ENCODE data around the gene VPS8.
"Not testable (repeated sequence)": the region's sequence is repeated elsewhere in the genome, so short reads cannot be mapped to it uniquely, and the experiment has no call there.

Gene VPS8

DNA sequence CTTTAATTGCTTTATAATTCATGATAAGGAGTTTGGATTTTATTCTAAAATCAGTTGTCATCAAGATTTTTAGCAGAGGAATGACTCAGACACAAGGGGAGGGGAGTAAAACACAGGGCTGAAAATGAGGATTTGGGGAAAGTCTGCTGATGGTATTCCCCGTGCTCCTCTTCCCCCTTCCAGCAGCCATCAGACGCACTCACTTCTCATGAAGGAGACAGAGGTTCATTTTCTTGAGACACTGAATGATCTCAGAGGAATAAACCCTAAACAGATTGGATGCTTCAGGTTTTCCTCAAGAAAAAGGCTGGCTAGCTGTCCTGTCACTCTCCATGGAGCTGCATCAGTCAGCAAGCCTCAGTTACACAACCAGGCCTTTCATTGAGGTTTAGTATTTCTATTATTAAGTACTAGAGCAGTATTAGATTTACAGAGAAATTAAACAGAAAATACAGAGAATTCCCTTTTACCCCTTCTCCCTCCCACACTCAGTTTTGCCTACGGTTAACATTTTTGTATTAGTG lies 174.5 kb downstream of the VPS8 start:
- Histone ChIP-seq H3K27ac (ENCODE audit: extremely low read depth, low read depth, low read length) (no peak overlapping the region), H3K4me1 (ENCODE audit: control insufficient read depth, insufficient read depth, low read length) (no peaks in the 10 kb centered on the region), H3K9me3 (ENCODE audit: control insufficient read depth, insufficient read depth, low read depth, low read length) (no peaks in the 10 kb centered on the region), H3K4me3 (ENCODE audit: low read depth, low read length) (no peak overlapping the region), H3K36me3 (ENCODE audit: control insufficient read depth in 2 of 2, insufficient read depth in 1 of 2, low read length in 2 of 2) (peaks cover 0 to 5% of the 10 kb centered on the region in 2 experiments; a peak in 1 of 3 replicates)
- ChIA-PET POLR2A (no interaction called here), CTCF (no interaction called here)
- TF ChIP-seq, protein P1, sequence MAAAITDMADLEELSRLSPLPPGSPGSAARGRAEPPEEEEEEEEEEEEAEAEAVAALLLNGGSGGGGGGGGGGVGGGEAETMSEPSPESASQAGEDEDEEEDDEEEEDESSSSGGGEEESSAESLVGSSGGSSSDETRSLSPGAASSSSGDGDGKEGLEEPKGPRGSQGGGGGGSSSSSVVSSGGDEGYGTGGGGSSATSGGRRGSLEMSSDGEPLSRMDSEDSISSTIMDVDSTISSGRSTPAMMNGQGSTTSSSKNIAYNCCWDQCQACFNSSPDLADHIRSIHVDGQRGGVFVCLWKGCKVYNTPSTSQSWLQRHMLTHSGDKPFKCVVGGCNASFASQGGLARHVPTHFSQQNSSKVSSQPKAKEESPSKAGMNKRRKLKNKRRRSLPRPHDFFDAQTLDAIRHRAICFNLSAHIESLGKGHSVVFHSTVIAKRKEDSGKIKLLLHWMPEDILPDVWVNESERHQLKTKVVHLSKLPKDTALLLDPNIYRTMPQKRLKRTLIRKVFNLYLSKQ (tag by site-specific recombination; IDR thresholded peaks at IDR 0.05; ENCODE audit: borderline replicate concordance): no peak
- TF ChIP-seq, protein P2, sequence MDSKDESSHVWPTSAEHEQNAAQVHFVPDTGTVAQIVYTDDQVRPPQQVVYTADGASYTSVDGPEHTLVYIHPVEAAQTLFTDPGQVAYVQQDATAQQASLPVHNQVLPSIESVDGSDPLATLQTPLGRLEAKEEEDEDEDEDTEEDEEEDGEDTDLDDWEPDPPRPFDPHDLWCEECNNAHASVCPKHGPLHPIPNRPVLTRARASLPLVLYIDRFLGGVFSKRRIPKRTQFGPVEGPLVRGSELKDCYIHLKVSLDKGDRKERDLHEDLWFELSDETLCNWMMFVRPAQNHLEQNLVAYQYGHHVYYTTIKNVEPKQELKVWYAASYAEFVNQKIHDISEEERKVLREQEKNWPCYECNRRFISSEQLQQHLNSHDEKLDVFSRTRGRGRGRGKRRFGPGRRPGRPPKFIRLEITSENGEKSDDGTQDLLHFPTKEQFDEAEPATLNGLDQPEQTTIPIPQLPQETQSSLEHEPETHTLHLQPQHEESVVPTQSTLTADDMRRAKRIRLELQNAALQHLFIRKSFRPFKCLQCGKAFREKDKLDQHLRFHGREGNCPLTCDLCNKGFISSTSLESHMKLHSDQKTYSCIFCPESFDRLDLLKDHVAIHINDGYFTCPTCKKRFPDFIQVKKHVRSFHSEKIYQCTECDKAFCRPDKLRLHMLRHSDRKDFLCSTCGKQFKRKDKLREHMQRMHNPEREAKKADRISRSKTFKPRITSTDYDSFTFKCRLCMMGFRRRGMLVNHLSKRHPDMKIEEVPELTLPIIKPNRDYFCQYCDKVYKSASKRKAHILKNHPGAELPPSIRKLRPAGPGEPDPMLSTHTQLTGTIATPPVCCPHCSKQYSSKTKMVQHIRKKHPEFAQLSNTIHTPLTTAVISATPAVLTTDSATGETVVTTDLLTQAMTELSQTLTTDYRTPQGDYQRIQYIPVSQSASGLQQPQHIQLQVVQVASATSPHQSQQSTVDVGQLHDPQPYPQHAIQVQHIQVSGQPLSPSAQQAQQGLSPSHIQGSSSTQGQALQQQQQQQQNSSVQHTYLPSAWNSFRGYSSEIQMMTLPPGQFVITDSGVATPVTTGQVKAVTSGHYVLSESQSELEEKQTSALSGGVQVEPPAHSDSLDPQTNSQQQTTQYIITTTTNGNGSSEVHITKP (tag by site-specific recombination; IDR thresholded peaks at IDR 0.05): no peak
- no peak for TF ChIP-seq ZBTB8A (tag by site-specific recombination; IDR thresholded peaks at IDR 0.05)
- no peak for TF ChIP-seq ZNF274 (IDR thresholded peaks at IDR 0.05; ENCODE audit: low read length)
- TF ChIP-seq ZNF274 (tag by site-specific recombination; IDR thresholded peaks at IDR 0.05; ENCODE audit: borderline replicate concordance): no peak
- TF ChIP-seq, protein P3, sequence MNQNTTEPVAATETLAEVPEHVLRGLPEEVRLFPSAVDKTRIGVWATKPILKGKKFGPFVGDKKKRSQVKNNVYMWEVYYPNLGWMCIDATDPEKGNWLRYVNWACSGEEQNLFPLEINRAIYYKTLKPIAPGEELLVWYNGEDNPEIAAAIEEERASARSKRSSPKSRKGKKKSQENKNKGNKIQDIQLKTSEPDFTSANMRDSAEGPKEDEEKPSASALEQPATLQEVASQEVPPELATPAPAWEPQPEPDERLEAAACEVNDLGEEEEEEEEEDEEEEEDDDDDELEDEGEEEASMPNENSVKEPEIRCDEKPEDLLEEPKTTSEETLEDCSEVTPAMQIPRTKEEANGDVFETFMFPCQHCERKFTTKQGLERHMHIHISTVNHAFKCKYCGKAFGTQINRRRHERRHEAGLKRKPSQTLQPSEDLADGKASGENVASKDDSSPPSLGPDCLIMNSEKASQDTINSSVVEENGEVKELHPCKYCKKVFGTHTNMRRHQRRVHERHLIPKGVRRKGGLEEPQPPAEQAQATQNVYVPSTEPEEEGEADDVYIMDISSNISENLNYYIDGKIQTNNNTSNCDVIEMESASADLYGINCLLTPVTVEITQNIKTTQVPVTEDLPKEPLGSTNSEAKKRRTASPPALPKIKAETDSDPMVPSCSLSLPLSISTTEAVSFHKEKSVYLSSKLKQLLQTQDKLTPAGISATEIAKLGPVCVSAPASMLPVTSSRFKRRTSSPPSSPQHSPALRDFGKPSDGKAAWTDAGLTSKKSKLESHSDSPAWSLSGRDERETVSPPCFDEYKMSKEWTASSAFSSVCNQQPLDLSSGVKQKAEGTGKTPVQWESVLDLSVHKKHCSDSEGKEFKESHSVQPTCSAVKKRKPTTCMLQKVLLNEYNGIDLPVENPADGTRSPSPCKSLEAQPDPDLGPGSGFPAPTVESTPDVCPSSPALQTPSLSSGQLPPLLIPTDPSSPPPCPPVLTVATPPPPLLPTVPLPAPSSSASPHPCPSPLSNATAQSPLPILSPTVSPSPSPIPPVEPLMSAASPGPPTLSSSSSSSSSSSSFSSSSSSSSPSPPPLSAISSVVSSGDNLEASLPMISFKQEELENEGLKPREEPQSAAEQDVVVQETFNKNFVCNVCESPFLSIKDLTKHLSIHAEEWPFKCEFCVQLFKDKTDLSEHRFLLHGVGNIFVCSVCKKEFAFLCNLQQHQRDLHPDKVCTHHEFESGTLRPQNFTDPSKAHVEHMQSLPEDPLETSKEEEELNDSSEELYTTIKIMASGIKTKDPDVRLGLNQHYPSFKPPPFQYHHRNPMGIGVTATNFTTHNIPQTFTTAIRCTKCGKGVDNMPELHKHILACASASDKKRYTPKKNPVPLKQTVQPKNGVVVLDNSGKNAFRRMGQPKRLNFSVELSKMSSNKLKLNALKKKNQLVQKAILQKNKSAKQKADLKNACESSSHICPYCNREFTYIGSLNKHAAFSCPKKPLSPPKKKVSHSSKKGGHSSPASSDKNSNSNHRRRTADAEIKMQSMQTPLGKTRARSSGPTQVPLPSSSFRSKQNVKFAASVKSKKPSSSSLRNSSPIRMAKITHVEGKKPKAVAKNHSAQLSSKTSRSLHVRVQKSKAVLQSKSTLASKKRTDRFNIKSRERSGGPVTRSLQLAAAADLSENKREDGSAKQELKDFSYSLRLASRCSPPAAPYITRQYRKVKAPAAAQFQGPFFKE (tag by site-specific recombination; IDR thresholded peaks at IDR 0.05; ENCODE audit: borderline replicate concordance): no peak
- no peak for TF ChIP-seq EGR2 (tag by site-specific recombination; IDR thresholded peaks at IDR 0.05; ENCODE audit: low read depth)
- TF ChIP-seq YY1 (tag by site-specific recombination; IDR thresholded peaks at IDR 0.05): no peak
- TF ChIP-seq ZNF155 (tag by site-specific recombination; IDR thresholded peaks at IDR 0.05): no peak
- TF ChIP-seq ZNF184 (tag by site-specific recombination; IDR thresholded peaks at IDR 0.05): no peak
- TF ChIP-seq GFI1B (tag by site-specific recombination; IDR thresholded peaks at IDR 0.05): no peak

GRCh38 chr3:184993394-184993793 lies 181.4 kb downstream of the VPS8 start:
- H3K36me3 ChIP-seq (ENCODE audit: control insufficient read depth in 2 of 2, insufficient read depth in 1 of 2, low read length in 2 of 2): peaks cover 0 to 36% of the 10 kb centered on the region in 2 experiments; a peak in 2 of 3 replicates
- H3K9me3 ChIP-seq (ENCODE audit: control insufficient read depth, insufficient read depth, low read depth, low read length): no peaks in the 10 kb centered on the region
- H3K4me1 ChIP-seq (ENCODE audit: control insufficient read depth, insufficient read depth, low read length): no peaks in the 10 kb centered on the region
- H3K4me3 ChIP-seq (ENCODE audit: low read depth, low read length): no peak overlapping the region
- CTCF ChIA-PET: no interaction called here
- POLR2A ChIA-PET: interaction anchor here (0.6 kb wide), 1 partner anchor 16 kb away, joined by 3 read pairs; no protein-coding TSS in a partner anchor
- no peak for TF ChIP-seq MEIS1 (CRISPR knock-in tag; IDR thresholded peaks at IDR 0.05; ENCODE audit: borderline replicate concordance)
- TF ChIP-seq ZNF274 (IDR thresholded peaks at IDR 0.05; ENCODE audit: low read length): no peak
- TF ChIP-seq ZNF274 (tag by site-specific recombination; IDR thresholded peaks at IDR 0.05; ENCODE audit: borderline replicate concordance): no peak
- TF ChIP-seq ZNF600 (tag by site-specific recombination; IDR thresholded peaks at IDR 0.05): no peak
- H3K27ac ChIP-seq (ENCODE audit: extremely low read depth, low read depth, low read length): no peak overlapping the region

GRCh38 chr3:185003876-185004275 lies 191.9 kb downstream of the VPS8 start:
- POLR2A ChIA-PET; H3K4me1 ChIP-seq (ENCODE audit: control insufficient read depth, insufficient read depth, low read length); H3K27ac ChIP-seq (ENCODE audit: extremely low read depth, low read depth, low read length); CTCF ChIA-PET; H3K4me3 ChIP-seq (ENCODE audit: low read depth, low read length); H3K9me3 ChIP-seq (ENCODE audit: control insufficient read depth, insufficient read depth, low read depth, low read length): not testable (repeated sequence)
- peaks cover 5 to 27% of the 10 kb centered on the region in 2 experiments; a peak in 2 of 3 replicates for H3K36me3 ChIP-seq (ENCODE audit: control insufficient read depth in 2 of 2, insufficient read depth in 1 of 2, low read length in 2 of 2)

All from HEK293 (cell line).